ENCODE results near the gene PLEKHD1.

GRCh38 chr14:69505338-69506240, 21.1 kb downstream of the PLEKHD1 start:
- TF ChIP-seq NFE2L1 (tag; IDR thresholded peaks at IDR 0.05; ENCODE audit: borderline replicate concordance, low read depth), result no peak
- TF ChIP-seq POLR2A (conservative IDR thresholded peaks at IDR 0.05), result no peak

All from K562 (cell line).